Lung (tissue), 12 donors: ENCODE data around the gene MFAP2. TPM values are rescaled to one million over a fixed set of nuclear protein-coding genes. Genes with fewer than 3 reads are reported as not detected.

Experiments
- ATAC-seq: fragments of 200-7000 bp; cut with Tn5 transposase; one replicate; pipeline ENCODE4 v1.9.1; 2020; ENCODE audit warnings: moderate number of reproducible peaks; ENCODE audit not compliant: insufficient read depth, low FRiP score
- DNase-seq, 3 donors: peaks; one replicate each; pipeline ENCODE4 v3.0.0-alpha.2; 2013 to 2017
- H3K27ac ChIP-seq, 2 donors: one replicate each; pipeline ENCODE4 v1.5.1; 2013; ENCODE audit warnings: mild to moderate bottlenecking in 2 of 2, moderate library complexity in 2 of 2, control low read depth in 1 of 2, inconsistent platforms in 1 of 2, low read depth in 1 of 2, low read length in 1 of 2
- H3K27me3 ChIP-seq, 3 donors: one replicate each; pipeline ENCODE4 v1.5.1; 2013; ENCODE audit warnings: low read length in 2 of 3; ENCODE audit not compliant: control insufficient read depth in 3 of 3, insufficient read depth in 3 of 3
- H3K36me3 ChIP-seq, 4 donors: one replicate each; pipeline ENCODE4 v1.5.1; 2013; ENCODE audit warnings: low read length in 4 of 4, mild to moderate bottlenecking in 1 of 4, moderate library complexity in 1 of 4; ENCODE audit not compliant: control insufficient read depth in 4 of 4, insufficient read depth in 4 of 4
- H3K4me1 ChIP-seq, 5 donors: one replicate each; pipeline ENCODE4 v1.5.1; 2013; ENCODE audit warnings: low read length in 5 of 5, mild to moderate bottlenecking in 2 of 5, moderate library complexity in 1 of 5; ENCODE audit not compliant: control insufficient read depth in 5 of 5, insufficient read depth in 5 of 5
- H3K4me3 ChIP-seq: one replicate; pipeline ENCODE4 v1.5.1; 2013; ENCODE audit warnings: mild to moderate bottlenecking, control low read depth, moderate library complexity
- H3K9ac ChIP-seq, 2 donors: one replicate each; pipeline ENCODE4 v1.5.1; 2013; ENCODE audit warnings: low read length in 2 of 2, control low read depth in 1 of 2; ENCODE audit not compliant: insufficient read depth in 1 of 2
- H3K9me3 ChIP-seq, 4 donors: one replicate each; pipeline ENCODE4 v1.5.1; 2013; ENCODE audit warnings: low read length in 3 of 4, mild to moderate bottlenecking in 1 of 4, moderate library complexity in 1 of 4; ENCODE audit not compliant: control insufficient read depth in 4 of 4, insufficient read depth in 3 of 4
- CTCF ChIP-seq: IDR thresholded peaks from 2 replicates; pipeline ENCODE4 v1.5.1; 2012; ENCODE audit warnings: mild to moderate bottlenecking; ENCODE audit errors: control extremely low read depth, extremely low read depth
- WGBS, 2 donors: extraction: QIAGEN DNeasy Blood & Tissue Kit; methylation state at CpG; one replicate each; pipeline ENCODE4 v1.1.7; 2013; 5-methylcytosine and 5-hydroxymethylcytosine counted together
- polyA plus RNA-seq, 2 donors: library from polyadenylated mRNA; stranded (reverse); fragments of 200-250 nt; gene quantifications; one replicate each; pipeline ENCODE4 v1.2.1, GENCODE V29; 2013
- total RNA-seq, 2 donors: library from RNA; depleted of rRNA in 1 of 2; stranded (reverse); fragments of >200 nt in 1 of 2; gene quantifications; one replicate each; pipeline ENCODE4 v1.2.1, GENCODE V29; 2014 to 2021
- donor health status: control.
- donor health status: control.
- donor health status: Bipolar disorder and iron deficiency.
- donor health status: healthy.
- donor health status: DM: yes; HTN: yes; CAD: no.

Gene MFAP2
- total and polyA plus RNA-seq, 4 donors = 7.4 to 28.5 (median 12.5) TPM

GRCh38 chr1:16970132-16970910 lies 10.1 kb downstream of the MFAP2 start:
- Histone ChIP-seq H3K4me1 (peaks cover 0 to 34% (median 10%) of the 10 kb centered on the region in 5 donors), H3K9ac (no peak overlapping the region), H3K4me3 (no peak overlapping the region), H3K9me3 (no peaks in the 10 kb centered on the region), H3K27ac (no peak overlapping the region), H3K27me3 (no peaks in the 10 kb centered on the region), H3K36me3 (peaks cover 0 to 20% (median 8%) of the 10 kb centered on the region in 4 donors)
- 93 to 95% methylated on average over 28 of the region's 28 CpGs for WGBS, 2 donors
- no peak for ATAC-seq
- DNase-seq = no peak
- TF ChIP-seq CTCF = no peak

DNA sequence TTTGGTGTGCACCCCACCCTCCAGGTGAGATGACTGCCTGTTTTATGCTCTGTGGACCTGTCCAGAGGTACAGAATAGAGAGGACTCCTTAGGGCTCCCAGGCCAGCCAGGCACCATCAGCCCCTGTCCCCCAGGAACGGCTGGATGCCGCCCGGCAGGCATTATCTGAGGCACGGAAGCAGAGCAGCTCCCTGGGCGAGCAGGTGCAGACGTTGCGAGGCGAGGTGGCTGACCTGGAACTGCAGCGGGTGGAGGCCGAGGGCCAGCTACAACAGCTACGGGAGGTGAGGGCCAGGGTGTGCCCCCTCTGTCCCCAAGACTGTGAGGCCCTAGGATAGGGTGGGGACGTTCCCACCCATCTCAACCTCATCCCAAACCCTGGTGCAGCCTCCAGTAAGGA lies 10.8 kb downstream of the MFAP2 start:
- WGBS, 2 donors = 93 to 97% methylated on average over 12 of the region's 12 CpGs
- Histone ChIP-seq H3K4me1 (peaks cover 0 to 34% (median 10%) of the 10 kb centered on the region in 5 donors), H3K9ac (no peak overlapping the region), H3K27ac (no peak overlapping the region), H3K36me3 (peaks cover 0 to 20% (median 8%) of the 10 kb centered on the region in 4 donors), H3K27me3 (no peaks in the 10 kb centered on the region), H3K9me3 (no peaks in the 10 kb centered on the region), H3K4me3 (no peak overlapping the region)
- no peak for DNase-seq
- ATAC-seq = no peak
- no peak for TF ChIP-seq CTCF

- ATAC-seq (no peak), DNase-seq (peak; percentile 27 to 46 (median 40))
- Histone ChIP-seq H3K27ac (no peak overlapping the region), H3K4me1 (peaks cover 0 to 34% (median 10%) of the 10 kb centered on the region in 5 donors), H3K9me3 (no peaks in the 10 kb centered on the region), H3K36me3 (peaks cover 0 to 20% (median 8%) of the 10 kb centered on the region in 4 donors), H3K4me3 (no peak overlapping the region), H3K9ac (no peak overlapping the region), H3K27me3 (no peaks in the 10 kb centered on the region)
- 94% methylated on average over 14 of the region's 14 CpGs for WGBS, 2 donors
- no peak for TF ChIP-seq CTCF
These were observed 11.3 kb downstream of the MFAP2 start for GRCh38 chr1:16969057-16969611.
